Fibroblast of the aortic adventitia (primary cell): Measurements from ENCODE around the gene CAPZA1. TPM values are rescaled to one million over a fixed set of nuclear protein-coding genes. Genes with fewer than 3 reads are reported as not detected.
A peak's percentile ranks its signal among the peaks of the same experiment; 100 is the strongest.

ENCODE experiments used
- DNase-seq: peaks from one replicate; pipeline ENCODE4 v3.0.0-alpha.2; 2010; ENCODE audit warnings: low read depth
- H3K4me3 ChIP-seq: 2 replicates; pipeline ENCODE4 v1.5.1; 2011; ENCODE audit warnings: low read depth, mild to moderate bottlenecking, control low read depth, low read length, moderate library complexity
- total RNA-seq: library from RNA; depleted of rRNA; stranded (reverse); fragments of >200 nt; gene quantifications from 2 replicates; pipeline ENCODE4 v1.2.3, GENCODE V29; 2012; ENCODE audit warnings: low replicate concordance
- TF ChIP-seq, protein P1 (sequence below): IDR thresholded peaks from 2 replicates; pipeline ENCODE4 v1.5.1; 2011; ENCODE audit warnings: mild to moderate bottlenecking, low read length, control low read depth, inconsistent platforms; ENCODE audit not compliant: insufficient read depth

The CAPZA1 gene
- total RNA-seq, 1 donor = 281 TPM

- TF ChIP-seq, protein P1, sequence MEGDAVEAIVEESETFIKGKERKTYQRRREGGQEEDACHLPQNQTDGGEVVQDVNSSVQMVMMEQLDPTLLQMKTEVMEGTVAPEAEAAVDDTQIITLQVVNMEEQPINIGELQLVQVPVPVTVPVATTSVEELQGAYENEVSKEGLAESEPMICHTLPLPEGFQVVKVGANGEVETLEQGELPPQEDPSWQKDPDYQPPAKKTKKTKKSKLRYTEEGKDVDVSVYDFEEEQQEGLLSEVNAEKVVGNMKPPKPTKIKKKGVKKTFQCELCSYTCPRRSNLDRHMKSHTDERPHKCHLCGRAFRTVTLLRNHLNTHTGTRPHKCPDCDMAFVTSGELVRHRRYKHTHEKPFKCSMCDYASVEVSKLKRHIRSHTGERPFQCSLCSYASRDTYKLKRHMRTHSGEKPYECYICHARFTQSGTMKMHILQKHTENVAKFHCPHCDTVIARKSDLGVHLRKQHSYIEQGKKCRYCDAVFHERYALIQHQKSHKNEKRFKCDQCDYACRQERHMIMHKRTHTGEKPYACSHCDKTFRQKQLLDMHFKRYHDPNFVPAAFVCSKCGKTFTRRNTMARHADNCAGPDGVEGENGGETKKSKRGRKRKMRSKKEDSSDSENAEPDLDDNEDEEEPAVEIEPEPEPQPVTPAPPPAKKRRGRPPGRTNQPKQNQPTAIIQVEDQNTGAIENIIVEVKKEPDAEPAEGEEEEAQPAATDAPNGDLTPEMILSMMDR = no peak
- DNase-seq = no peak
- H3K4me3 ChIP-seq = peak overlapping the region; percentile 64
These were observed 95.0 kb downstream of the CAPZA1 start for GRCh38 chr1:112714313-112715263.

DNA sequence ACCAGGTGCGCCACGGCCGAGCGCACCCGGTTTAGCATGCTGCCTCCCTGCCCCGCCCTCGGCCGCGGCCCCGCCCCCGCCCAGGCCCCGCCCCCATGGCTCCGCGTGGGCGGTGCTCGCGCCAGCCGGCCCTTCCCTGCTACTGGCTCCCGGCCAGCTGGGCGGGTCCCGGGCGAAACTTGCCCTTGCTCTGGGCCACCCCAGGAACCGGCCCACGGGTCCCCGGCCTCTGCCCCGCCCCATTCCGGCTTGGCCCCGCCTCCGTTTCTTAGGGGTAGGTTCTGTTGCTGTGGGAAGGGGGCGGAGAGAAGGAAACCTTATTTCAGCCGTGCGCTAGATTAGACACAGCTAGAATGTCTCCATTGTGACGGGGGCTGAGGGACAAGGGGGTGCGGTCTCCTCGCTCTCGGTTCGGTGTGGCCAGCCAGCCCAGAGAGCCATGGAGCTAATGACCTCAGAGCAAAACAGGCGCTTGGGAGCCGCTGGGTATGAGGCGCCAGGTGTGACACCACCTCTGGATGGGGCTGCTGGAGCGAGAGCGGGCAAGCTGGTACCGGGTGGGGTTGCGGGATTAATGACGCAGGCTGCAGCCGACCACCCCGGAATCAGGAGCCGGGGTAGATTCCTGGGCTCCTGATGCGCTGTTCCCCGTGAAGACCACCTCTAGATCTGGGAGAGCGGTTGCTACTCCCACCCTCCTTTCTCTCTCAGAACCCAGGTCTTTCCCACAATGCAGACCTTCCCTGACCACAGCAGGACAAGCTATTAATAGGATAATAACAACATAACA lies 95.8 kb downstream of the CAPZA1 start, which contains the start of gene PPM1J:
PPM1J (minus strand) TSS at position 69 of the 790 bp plus-strand sequence; CDS start at position 38, 31 bp downstream.
- peak; percentile 88 for DNase-seq
- H3K4me3 ChIP-seq = peak within 1 kb of the TSS; percentile 72
- TF ChIP-seq, protein P1 = no peak

DNA sequence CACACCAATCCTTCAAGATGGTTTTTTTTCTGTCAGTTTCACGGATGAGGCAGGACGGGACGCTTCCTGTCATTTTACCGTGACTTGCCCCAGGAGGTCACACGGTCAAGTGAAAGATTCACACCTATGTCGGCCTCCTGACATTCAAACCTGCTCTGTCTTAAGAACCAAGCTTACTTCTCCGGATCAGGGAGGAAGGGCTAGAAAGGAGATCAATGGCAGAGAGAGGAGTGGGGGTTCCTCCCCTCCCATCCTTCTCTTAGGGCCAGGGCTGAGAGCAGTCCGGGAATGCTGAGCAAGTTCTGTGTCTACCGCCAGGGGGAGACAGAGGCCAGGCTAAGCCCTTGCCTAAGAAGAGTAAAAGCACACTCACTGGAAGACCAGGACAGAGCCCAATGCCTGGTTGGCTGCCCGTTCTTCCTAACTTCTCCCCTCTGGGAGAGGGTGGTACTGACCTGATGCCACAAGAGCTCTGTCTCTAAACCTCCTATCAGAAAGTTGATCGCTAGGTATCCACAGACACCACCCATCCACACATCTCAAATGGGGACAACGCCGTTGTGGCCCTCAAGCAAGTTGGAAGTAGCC lies 96.6 kb downstream of the CAPZA1 start:
- TF ChIP-seq, protein P1 = peak; percentile 88
- DNase-seq = peak; percentile 95

GRCh38 chr1:112717263-112717873 lies 97.7 kb downstream of the CAPZA1 start:
- H3K4me3 ChIP-seq = no peak overlapping the region
- TF ChIP-seq, protein P1 = no peak
- DNase-seq = no peak

More for the DNA sequence above, 96.6 kb downstream of the CAPZA1 start:
- H3K4me3 ChIP-seq = peak overlapping the region; percentile 72

- TF ChIP-seq, protein P1 = peak; percentile 90
- DNase-seq = peak; percentile 59
- H3K4me3 ChIP-seq = peak overlapping the region; percentile 41
These were observed 99.2 kb downstream of the CAPZA1 start for GRCh38 chr1:112718691-112719418.
